OCI-LY3 (cell line): ENCODE results near the gene GRK6.

Source experiments
- EZH2phosphoT487 ChIP-seq: fragments of 200-600 bp; shearing (Covaris generic); IDR thresholded peaks from 2 replicates; pipeline ENCODE4 v1.6.1; 2018; ENCODE audit warnings: antibody characterized with exemption, mixed run types, low read depth
- TF ChIP-seq, protein P1 (sequence below): fragments of 200-600, 300-600 bp; sonication (generic); IDR thresholded peaks from 2 replicates; pipeline ENCODE4 v1.5.1; 2014; ENCODE audit warnings: antibody characterized with exemption, low read length, low read depth

DNA sequence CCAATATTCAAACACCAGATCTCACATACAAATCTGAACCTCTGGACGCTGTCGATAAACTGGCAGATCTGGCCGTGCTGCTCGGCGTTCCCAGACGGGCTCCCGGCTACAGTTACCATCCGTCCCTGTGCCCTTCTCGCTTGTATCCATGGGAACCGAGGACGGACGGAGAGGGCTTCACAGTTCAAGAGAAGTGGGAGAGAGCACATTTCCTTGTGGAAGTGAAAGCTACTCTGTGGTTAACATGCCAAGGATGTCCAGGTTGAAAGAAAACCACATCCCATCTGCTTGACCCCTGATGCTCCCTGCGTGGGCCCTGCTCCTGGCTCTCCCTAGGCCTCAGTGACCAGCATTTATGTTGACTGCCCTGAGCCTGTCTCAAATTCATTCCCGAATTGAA lies 53.3 kb downstream of the GRK6 start:
- TF ChIP-seq, protein P1, sequence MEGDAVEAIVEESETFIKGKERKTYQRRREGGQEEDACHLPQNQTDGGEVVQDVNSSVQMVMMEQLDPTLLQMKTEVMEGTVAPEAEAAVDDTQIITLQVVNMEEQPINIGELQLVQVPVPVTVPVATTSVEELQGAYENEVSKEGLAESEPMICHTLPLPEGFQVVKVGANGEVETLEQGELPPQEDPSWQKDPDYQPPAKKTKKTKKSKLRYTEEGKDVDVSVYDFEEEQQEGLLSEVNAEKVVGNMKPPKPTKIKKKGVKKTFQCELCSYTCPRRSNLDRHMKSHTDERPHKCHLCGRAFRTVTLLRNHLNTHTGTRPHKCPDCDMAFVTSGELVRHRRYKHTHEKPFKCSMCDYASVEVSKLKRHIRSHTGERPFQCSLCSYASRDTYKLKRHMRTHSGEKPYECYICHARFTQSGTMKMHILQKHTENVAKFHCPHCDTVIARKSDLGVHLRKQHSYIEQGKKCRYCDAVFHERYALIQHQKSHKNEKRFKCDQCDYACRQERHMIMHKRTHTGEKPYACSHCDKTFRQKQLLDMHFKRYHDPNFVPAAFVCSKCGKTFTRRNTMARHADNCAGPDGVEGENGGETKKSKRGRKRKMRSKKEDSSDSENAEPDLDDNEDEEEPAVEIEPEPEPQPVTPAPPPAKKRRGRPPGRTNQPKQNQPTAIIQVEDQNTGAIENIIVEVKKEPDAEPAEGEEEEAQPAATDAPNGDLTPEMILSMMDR = no peak
- no peak for TF ChIP-seq EZH2phosphoT487
